ENCODE measurements around the gene TMOD4.

DNA sequence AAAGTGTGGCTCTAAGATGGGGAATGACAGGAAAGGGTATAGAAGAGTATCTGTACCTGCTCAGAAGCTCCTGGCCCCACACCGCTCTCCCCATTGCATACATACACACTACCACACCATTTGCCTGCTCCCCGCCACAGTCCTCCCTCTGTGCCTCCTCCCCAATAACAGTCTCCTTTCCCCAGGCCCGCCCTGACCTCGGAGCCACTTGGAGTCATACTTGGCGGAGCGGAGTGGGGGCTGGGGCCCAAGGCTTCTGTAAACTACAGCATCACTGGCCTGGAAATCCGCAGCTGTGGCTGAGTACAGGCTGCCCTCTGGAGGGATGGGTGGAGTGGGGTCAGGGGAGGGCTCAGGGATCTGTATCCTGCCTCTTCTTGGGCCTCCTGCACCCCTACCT is 38.0 kb downstream of the TMOD4 start:
- TF ChIP-seq, protein P1, sequence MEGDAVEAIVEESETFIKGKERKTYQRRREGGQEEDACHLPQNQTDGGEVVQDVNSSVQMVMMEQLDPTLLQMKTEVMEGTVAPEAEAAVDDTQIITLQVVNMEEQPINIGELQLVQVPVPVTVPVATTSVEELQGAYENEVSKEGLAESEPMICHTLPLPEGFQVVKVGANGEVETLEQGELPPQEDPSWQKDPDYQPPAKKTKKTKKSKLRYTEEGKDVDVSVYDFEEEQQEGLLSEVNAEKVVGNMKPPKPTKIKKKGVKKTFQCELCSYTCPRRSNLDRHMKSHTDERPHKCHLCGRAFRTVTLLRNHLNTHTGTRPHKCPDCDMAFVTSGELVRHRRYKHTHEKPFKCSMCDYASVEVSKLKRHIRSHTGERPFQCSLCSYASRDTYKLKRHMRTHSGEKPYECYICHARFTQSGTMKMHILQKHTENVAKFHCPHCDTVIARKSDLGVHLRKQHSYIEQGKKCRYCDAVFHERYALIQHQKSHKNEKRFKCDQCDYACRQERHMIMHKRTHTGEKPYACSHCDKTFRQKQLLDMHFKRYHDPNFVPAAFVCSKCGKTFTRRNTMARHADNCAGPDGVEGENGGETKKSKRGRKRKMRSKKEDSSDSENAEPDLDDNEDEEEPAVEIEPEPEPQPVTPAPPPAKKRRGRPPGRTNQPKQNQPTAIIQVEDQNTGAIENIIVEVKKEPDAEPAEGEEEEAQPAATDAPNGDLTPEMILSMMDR (conservative IDR thresholded peaks at IDR 0.05) = no peak
- no peak for TF ChIP-seq EZH2 (IDR thresholded peaks at IDR 0.05; ENCODE audit: low read depth)

Data from PC-9 (cell line).